CD4-positive, alpha-beta T cell treated with Interleukin-12 subunit alpha and Interleukin-12 subunit beta, for 1 hour (primary cell): ENCODE measurements around the gene DPEP1.

Experiments
- DNase-seq: peaks from one replicate; pipeline ENCODE4 v3.0.0-alpha.2; 2020

DPEP1 gene

GRCh38 chr16:89600427-89600826 is 13.0 kb upstream of the DPEP1 start:
- no peak for DNase-seq

- no peak for DNase-seq
These were observed 12.5 kb upstream of the DPEP1 start for GRCh38 chr16:89600956-89601355.

- no peak for DNase-seq
These were observed 11.6 kb upstream of the DPEP1 start for GRCh38 chr16:89601906-89602272.

- peak; percentile 46 for DNase-seq
These were observed 11.0 kb upstream of the DPEP1 start for GRCh38 chr16:89602273-89602951.

GRCh38 chr16:89602952-89603590 is 10.4 kb upstream of the DPEP1 start:
- no peak for DNase-seq

- DNase-seq, result no peak
These were observed 8.7 kb upstream of the DPEP1 start for GRCh38 chr16:89604764-89605163.

GRCh38 chr16:89605186-89605970 is 8.1 kb upstream of the DPEP1 start:
- DNase-seq, result no peak

GRCh38 chr16:89606006-89606405 is 7.4 kb upstream of the DPEP1 start:
- no peak for DNase-seq

GRCh38 chr16:89607453-89607852 is 6.0 kb upstream of the DPEP1 start:
- no peak for DNase-seq

GRCh38 chr16:89607937-89608740 is 5.3 kb upstream of the DPEP1 start:
- no peak for DNase-seq

GRCh38 chr16:89610108-89610453 is 3.4 kb upstream of the DPEP1 start:
- no peak for DNase-seq

GRCh38 chr16:89612415-89613166 is 851 bp upstream of the DPEP1 start:
- DNase-seq, result no peak

- no peak for DNase-seq
These were observed 565 bp downstream of the DPEP1 start for GRCh38 chr16:89613954-89614459.

GRCh38 chr16:89615176-89615575 is 1.7 kb downstream of the DPEP1 start:
- DNase-seq, result no peak

GRCh38 chr16:89615596-89616090 is 2.2 kb downstream of the DPEP1 start:
- DNase-seq, result peak; percentile 39

GRCh38 chr16:89616623-89617022 is 3.2 kb downstream of the DPEP1 start:
- peak; percentile 38 for DNase-seq

- no peak for DNase-seq
These were observed 3.6 kb downstream of the DPEP1 start for GRCh38 chr16:89617036-89617435.

GRCh38 chr16:89618109-89618998 is 4.9 kb downstream of the DPEP1 start:
- no peak for DNase-seq

GRCh38 chr16:89619840-89620239 is 6.4 kb downstream of the DPEP1 start:
- no peak for DNase-seq

- no peak for DNase-seq
These were observed 7.0 kb downstream of the DPEP1 start for GRCh38 chr16:89620406-89620841.

GRCh38 chr16:89621136-89621697 is 7.8 kb downstream of the DPEP1 start:
- no peak for DNase-seq
